HG03354 (cell line): ENCODE results near the gene RETSAT.
"Not testable (repeated sequence)": the region's sequence is repeated elsewhere in the genome, so short reads cannot be mapped to it uniquely, and the experiment has no call there.

Experiments used
- ATAC-seq: cut with Tn5 transposase; IDR thresholded peaks from one replicate; pipeline ENCODE4 v1.9.1; 2021; ENCODE audit warnings: mild to moderate bottlenecking; ENCODE audit not compliant: unreplicated experiment, poor library complexity, severe bottlenecking

Gene RETSAT

DNA sequence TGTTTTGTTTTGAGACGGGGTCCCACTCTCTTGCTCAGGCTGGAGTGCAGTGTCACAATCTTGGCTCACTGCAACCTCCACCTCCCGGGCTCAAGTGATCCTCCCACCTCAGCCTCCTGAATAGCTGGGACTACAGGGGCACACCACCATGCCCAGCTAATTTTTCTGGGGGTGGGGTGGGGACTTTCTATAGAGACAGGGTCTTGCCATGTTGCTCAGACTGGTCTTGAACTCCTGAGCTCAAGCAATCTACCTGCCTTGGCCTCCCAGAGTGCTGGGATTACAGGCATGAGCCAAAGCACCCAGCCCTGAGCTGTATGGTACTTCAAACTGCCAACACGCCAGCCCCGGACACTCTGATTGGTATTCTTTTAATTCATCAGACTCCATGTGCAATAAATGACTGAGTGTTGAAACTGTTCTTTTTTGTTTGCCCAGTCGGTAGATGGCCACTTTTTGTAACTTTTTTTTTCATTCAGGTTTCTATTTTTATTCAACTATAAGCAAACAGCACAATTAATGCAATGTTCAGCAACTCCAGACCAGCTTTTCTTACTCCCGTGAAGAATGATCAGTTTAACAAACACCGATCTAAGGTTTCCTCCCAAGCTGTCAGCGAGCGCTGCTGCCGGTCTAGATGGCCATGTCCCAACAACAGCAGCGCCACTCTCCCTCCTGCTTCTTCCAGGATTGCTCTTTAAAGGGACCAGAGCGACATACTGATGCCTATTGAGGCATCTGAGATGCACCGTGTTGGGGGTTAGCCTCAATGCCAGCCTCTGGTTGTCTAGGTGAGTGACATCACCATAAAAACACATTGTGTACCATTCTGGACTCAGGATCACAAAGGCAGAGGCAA is 14.1 kb downstream of the RETSAT start:
- ATAC-seq = no peak

DNA sequence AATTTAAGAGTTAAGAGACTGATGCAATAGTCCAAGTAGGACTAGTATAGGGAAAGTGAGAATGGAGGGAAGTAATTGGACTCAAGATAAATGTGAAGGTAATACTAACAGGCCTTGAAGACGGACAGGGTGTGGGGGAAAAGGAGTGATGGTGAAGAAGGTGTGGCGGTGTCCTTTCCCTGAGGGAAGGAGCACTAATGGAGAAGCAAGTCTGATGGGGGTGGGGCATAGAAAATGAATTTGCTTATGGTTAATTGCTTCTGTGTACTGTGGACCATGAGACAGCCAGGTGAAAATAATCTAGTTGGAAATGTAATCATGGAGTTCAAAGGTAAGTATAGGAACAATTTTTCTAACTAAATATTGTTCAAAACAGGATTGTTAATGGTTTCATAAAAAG is 19.4 kb downstream of the RETSAT start:
- ATAC-seq = no peak

DNA sequence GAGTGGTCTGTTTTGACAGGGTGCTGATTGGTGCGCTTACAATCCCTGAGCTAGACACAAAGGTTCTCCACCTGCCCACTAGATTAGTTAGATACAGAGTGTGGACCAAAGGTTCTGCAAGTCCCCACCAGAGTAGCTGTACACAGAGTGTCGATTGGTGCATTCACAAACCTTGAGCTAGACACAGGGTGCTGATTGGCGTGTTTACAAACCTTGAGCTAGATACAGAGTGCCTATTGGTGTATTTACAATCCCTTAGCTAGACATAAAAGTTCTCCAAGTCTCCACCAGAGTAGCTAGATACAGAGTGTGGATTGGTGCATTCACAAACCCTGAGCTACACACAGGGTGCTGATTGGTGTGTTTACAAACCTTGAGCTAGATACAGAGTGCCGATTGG is 20.5 kb downstream of the RETSAT start:
- not testable (repeated sequence) for ATAC-seq

DNA sequence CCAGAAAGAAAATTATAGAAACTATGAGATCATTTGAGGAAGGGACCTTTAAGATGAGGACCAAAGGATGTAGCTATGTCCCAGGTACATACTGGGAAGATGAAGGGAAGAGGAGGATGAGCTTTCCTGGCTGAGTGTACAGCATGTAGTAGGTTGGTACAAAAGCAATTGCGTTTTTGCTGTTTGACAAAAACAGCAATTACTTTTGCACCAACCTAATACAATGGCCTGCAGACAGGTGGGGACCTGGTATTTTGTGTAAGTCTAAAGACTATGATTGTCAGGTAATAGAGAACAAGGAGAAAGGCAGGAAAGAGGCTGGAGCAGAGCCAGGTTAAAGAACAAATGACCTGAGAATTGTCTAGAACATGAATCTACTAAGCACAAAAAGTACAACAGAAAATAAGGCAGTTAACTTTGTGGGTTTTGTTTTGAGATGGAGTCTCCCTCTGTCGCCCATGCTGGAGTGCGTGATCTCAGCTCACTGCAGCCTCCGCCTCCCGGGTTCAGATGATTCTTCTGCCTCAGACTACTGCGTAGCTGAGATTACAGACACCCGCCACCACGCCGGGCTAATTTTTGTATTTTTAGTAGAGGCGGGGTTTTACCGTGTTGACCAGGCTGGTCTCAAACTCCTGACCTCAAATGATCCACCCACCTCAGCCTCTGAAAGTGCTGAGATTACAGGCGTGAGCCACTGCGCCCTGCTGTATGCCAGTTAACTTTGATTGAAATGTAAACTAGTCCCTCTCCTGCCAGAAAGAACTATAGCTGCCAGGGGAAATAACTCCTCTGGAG is 23.3 kb downstream of the RETSAT start:
- ATAC-seq = no peak

DNA sequence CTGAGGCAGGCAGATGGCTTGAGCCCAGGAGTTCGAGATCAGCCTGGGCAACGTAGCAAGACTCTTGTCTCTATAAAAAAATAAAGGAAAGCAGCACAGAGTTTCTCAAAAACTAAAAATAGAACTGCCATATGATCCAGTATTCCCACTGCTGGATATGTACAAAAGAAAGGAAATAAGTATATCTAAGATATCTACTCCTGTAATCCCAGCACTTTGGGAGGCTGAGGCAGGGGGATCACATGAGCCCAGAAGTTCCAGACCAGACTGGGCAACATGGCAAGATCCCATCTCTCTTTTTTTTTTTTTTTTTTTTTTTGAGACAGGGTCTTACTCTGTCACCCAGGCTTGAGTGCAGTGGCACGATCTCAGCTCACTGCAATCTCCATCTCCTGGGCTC is 24.6 kb downstream of the RETSAT start:
- ATAC-seq = not testable (repeated sequence)

DNA sequence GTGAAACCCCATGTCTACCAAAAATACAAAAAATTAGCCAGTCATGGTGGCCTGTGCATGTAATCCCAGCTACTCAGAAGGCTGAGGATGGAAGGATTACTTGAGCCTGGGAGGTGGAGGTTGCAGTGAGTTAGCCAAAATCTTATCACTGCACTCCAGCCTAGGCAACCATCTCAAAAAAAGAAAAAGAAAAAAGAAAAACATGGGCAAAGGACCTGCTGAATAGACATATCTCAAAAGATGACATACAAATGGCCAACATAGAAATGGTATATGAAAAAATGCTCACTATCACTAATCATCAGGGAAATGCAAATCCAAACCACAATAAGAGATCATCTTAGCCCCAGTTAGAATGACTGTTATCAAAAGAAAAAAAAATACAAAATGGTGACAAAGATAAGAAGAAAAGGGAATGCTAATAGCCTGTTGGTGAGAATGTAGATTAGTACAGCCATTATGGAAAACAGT is 25.1 kb downstream of the RETSAT start:
- no peak for ATAC-seq

DNA sequence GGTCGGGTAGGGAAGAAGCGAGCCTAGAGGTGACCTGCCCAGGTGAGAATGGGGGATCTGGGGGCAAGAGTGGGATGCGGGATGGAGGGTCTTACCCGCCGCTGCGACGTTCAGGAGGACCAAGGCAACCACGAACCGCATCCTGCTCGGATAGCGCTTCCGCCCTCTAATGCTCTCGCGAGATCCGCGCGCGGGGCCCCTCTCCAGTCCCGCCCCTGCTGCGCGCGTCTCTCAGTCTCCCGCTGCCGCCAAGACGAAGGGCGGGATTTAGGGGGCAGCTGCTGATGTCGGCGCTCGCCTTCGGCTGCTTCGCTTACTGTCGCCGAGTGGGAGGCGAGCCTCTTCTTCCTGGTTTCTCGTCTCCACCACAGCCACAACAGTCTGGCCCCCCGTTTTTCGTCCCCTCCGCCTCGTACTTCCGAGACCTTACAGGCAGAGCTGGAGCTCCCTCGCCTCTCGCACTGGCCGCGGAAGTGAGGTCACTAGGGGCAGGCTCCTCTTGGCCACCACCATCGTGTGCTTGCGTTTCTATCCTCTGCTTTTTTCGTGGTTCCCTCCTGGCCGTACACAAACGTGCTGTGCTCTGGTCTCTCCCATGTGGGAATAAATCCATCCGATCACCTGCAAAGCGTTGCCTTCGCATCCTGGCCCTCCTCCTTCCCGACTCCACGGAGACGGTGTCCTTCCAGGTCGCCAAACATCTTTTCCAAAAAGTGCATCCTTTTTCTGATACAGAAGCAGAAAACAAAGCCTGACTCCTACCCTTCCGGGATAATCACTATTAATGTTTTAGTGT is 26.3 kb downstream of the RETSAT start, which contains the start of gene TGOLN2:
TSS of gene TGOLN2 (minus strand) at position 168 of the 796 bp plus-strand sequence. CDS start at position 141, 27 bp downstream.
- ATAC-seq = peak; percentile 90

DNA sequence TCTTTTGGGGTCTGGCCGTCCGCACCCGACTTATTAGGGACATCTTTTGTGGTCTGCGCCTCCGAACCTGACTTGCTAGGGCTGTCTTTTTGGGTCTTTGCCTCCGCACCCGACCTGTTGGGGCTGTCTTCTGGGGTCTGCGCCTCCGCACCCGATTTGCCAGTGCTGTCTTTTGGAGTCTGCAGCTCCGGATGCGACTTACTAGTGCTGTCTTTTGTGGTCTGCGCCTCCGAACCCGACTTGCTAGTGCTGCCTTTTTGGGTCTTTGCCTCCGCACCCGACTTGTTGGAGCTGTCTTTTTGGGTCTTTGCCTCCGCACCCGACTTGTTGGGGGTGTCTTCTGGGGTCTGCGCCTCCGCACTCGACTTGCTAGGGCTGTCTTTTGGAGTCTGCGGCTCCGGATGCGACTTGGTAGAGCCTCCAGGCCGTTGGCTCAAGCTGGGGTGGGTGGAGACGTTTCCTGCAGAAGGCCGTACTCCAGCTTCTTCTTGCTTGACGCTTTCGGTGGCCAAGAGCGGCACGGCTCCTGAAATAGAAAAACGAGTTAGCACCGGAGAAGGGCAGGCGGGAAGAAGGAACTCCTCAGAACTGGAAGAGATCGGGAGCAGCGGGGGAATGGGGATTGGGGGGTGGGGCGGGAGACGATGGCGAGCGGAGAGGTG is 27.0 kb downstream of the RETSAT start:
- peak; percentile 42 for ATAC-seq

DNA sequence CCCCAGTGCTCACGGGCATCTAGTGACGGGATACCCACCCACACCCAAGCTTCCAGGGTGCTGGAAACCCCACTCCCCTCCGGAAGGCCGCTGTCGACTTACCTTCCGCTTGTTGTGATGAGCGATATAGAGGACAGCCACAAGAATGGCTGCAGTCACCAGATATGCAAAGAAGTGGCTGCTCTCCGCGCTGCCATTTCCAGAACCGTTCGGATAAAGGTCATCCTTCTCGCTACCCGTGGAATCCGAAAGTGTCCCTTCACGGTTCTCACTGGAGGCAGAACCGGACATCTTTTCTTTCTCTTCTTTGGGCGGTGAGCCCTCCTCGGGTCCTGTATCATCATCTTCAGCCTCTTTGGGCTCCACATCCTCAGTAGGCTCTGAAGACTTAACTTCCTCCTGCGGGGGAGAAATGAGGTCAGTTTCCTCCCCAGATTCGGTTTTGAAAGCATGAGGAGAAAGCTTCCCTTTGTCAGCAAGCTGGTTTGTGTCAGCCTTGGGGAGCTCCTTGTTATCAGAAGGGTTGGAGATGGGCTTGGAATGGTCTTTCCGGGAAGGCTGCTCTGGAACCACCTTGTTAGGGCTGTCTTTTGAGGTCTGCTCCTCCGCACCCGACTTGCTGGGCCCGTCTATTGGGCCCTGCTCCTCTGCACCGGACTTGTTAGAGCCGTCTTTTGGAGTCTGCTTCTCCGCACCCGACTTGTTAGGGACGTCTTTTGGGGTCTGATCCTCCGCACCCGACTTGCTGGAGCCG is 27.7 kb downstream of the RETSAT start:
- ATAC-seq = peak; percentile 24

DNA sequence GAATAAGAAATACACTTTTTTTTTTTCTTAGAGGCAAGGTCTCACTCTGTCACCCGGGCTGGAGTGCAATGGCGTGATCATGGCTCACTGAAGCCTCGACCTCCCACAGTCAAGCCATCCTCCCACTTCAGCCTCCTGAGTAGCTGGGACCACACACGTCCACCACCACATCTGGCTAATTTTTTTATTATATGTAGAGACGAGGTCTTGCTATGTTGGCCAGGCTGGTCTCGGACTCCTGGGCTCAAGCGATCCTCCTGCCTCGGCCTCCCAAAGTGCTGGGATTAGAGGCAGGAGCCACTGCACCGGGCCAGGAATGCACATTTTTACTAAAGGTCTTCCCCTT is 28.9 kb downstream of the RETSAT start:
- no peak for ATAC-seq

DNA sequence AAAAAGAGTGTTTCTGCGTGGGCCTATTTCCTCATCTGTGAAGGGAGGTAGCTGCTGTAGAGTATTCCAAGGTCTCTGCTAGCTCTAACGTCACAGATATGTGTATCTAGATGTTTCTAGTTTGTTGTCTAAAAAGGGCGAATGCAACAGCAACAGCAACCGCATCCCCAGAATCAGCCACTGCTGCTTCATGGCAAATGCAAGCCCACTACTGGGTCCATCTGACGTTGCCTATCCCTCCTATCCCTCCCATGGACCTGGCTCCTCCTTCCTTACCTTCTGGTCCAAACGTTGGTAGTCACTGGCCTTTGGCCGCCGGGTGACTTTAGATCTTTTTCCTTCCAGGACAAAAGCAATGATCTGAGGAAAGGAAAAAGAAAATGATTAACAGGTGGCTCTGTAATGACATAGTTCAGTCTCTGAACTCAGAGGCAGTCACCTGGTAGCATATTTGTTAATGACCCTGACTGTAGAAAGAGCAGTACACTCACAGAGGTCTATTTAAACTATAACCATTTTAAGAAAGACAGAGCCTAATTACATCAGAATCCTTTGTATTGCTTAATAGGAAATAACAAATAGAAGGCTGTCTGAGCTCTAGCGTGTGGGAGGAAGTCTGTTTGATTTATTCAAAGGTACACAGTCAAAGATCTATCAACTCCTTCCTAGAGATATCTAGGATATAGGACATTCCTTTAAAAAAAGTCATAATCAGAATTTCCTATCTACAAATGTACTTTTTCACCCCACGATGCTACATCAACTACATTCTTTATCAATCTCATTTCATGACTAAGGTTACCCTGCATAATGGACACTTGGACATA is 29.5 kb downstream of the RETSAT start:
- ATAC-seq = no peak

DNA sequence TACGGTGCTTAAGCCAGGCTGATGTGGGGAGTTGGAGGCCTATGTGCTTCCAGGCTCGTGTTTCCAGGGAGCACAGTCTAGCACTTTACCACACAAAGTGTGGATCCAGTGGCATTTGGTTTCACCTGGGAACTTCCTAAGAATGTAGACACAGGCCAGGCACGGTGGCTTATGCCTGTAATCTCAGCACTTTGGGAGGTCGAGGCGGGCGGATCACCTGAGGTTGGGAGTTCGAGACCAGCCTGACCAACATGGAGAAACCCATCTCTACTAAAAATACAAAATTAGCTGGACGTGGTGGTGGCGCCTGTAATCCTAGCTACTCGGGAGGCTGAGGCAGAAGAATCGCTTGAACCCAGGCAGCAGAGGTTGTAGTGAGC is 30.4 kb downstream of the RETSAT start:
- not testable (repeated sequence) for ATAC-seq

DNA sequence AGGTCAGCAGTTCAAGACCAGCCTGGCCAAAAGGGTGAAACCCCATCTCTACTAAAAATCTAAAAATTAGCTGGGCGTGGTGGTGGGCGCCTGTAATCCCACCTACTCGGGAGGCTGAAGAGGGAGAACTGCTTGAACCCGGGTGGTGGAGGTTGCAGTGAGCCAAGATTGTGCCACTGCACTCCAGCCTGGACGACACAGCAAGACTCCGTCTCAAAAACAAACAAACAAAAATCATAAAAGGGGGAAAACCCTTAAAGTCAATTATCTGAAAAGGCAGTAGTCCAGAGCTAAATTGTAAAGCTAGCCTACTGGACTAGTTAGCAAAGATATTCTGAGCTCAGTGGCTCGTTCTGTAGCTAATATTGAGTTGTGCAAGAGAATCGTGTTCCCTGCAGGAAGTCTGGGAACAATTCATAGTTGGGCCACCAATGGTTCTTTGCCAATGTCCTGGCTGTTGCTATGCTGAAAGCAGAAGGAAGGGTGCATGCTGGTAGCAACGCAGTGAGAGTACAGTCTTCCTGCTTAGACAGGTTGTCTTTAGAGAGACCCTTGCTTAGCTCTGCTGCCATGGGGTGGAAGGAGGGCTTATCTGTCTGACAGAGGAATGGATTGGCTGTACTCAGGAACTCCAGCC is 30.9 kb downstream of the RETSAT start:
- ATAC-seq = no peak

DNA sequence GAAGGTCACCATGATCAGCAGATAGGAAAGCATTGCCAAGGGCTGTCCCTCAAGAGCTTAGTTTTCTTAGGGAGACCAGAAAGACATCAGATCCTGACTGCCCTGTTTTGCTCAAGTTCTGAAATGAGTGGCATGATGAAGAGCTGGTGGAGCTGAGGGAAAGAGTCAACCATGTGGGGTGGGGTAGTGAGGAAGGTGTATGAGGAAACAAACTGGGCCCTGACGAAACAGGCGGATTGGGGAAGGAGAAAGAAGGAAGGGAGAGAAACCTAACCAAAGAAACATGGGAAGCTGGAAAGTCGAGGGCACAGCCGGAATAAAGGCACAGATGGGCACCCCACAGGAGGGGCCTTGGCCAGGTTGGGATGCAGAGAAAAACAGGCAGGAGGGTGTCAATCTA is 34.5 kb downstream of the RETSAT start:
- ATAC-seq = no peak

DNA sequence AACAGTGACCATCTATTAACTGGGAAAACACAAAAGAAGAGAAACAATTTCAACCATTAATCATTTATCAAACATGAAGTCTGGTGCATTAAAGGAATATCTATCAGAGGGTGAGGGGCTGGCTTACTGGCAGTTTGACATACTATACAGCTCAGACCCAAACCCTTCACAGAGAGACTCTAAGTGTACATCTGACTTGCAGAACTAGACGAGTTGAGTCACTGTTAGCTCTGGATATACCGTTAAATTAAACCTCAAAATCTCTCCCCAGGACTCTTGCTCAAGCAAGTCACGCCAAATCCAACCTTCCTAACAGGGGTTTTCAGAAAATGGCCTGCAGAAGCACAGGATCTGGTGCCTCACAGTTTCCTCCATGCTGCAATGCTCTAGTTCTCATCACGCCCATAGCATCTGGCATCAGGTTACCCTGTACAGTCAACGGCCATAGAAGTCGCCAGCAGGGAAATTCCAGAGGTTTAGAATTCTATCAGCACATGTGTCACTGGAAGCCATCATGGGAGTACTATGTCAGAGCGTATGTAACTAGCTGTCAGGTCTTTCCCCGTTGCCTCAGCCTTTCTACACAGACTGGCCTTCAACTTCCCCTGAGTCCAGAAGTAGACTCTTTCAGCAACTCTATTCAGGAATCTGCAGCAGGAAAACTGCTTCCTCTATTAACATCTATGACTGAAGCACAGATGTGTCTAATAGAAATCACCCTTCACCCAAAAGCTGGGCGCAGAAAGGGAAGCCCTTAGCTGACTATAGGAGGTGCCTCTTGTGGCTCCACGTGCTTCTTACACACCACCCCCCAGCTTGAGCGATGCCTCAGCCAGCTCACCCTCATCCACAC is 35.9 kb downstream of the RETSAT start:
- no peak for ATAC-seq

DNA sequence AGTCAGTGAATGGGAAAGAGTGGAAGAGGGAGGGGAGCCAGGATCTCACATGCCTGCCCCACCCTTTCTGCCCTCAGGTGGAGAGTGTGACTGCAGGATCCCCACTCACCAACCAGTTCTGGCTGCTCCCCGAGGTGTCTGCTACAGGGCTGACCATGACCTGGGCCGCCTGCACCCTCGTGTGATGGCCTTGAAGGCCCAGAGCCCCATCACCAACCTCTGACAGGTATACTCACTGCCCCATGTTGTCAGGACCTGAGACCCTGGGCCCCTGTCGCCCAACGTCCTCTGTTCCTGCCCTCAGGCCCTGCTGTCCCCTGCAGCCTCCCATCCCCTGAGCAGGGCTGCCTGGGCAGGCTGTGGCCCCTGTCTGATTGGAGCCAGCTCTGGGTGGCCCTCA is 38.4 kb downstream of the RETSAT start:
- not testable (repeated sequence) for ATAC-seq

DNA sequence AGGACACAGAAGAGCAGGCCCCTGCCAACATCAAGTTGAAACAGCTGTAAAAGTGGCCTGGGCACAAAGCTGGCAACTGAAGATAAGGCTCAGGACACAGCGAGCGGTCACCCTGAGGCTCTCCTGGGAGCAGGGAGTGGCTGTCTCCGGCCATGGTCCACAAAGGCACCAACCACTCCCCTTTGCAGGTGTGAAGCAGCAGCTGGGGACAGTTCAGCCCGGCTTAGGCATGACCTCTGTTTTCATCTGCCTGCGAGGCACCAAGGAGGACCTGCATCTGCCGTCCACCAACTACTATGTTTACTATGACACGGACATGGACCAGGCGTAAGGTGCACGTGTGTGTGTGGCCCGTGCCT is 39.5 kb downstream of the RETSAT start:
- ATAC-seq = no peak
